ENCODE measurements around the gene BLTP3B. TPM values are rescaled to one million over a fixed set of nuclear protein-coding genes. Genes with fewer than 3 reads are reported as not detected.

Gene BLTP3B
- total RNA-seq, 1 donor from 2014 or later = 19.0 TPM

DNA sequence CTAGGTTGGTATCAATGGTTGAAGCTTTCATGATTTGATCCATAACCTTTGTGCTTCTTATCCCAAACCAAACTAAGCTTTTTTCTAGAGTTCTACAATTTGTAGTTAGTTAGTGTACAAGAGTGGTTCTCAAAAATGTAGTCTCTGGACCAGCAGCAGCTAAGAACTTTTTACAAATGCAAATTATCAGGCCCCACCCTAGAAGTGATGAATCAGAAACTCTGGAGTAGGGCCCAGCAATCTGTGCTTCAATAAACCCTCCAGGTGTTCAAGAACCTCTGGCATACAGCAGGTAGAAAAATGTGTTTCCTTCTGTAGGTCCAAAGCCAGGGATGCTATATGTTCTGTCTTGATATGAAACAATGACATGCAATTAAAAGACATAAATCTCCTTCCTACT lies 31.8 kb upstream of the BLTP3B start:
- TF ChIP-seq, protein P1, sequence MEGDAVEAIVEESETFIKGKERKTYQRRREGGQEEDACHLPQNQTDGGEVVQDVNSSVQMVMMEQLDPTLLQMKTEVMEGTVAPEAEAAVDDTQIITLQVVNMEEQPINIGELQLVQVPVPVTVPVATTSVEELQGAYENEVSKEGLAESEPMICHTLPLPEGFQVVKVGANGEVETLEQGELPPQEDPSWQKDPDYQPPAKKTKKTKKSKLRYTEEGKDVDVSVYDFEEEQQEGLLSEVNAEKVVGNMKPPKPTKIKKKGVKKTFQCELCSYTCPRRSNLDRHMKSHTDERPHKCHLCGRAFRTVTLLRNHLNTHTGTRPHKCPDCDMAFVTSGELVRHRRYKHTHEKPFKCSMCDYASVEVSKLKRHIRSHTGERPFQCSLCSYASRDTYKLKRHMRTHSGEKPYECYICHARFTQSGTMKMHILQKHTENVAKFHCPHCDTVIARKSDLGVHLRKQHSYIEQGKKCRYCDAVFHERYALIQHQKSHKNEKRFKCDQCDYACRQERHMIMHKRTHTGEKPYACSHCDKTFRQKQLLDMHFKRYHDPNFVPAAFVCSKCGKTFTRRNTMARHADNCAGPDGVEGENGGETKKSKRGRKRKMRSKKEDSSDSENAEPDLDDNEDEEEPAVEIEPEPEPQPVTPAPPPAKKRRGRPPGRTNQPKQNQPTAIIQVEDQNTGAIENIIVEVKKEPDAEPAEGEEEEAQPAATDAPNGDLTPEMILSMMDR (conservative IDR thresholded peaks at IDR 0.05) = no peak
- Mint-ChIP-seq H3K27ac (ENCODE audit: unreplicated experiment) (no peak overlapping the region), H3K4me3 (no peak overlapping the region), H3K4me1 (peaks cover 3% of the 10 kb centered on the region), H3K36me3 (ENCODE audit: low read depth) (no peaks in the 10 kb centered on the region), H3K9me3 (no peaks in the 10 kb centered on the region), H3K27me3 (ENCODE audit: low read depth) (no peaks in the 10 kb centered on the region)
- no peak for DNase-seq (ENCODE audit: low read depth, low spot score)

DNA sequence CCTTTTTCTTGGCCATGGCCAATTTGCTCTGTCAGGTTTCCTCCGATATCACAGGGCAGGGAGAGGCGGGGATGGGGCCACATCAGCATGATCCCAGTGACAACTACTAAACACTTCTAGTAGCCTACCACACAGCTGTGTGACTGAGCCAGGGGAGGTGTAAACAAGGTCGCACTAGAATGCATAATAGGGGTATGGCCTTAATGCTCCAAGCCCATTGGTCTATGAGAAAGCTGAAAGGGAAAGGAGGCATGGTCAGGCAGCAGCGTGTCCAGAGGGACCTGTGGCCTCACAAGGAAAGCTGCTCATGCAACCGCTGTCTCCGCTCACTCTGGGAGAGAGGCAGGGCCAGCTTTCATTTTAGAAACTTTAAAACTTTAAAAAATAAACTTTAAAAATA lies 30.4 kb upstream of the BLTP3B start:
- TF ChIP-seq, protein P1 (conservative IDR thresholded peaks at IDR 0.05) = no peak
- no peak for DNase-seq (ENCODE audit: low read depth, low spot score)
- Mint-ChIP-seq H3K27me3 (ENCODE audit: low read depth) (no peaks in the 10 kb centered on the region), H3K4me1 (peaks cover 3% of the 10 kb centered on the region), H3K9me3 (no peaks in the 10 kb centered on the region), H3K27ac (ENCODE audit: unreplicated experiment) (no peak overlapping the region), H3K4me3 (no peak overlapping the region), H3K36me3 (ENCODE audit: low read depth) (no peaks in the 10 kb centered on the region)

DNA sequence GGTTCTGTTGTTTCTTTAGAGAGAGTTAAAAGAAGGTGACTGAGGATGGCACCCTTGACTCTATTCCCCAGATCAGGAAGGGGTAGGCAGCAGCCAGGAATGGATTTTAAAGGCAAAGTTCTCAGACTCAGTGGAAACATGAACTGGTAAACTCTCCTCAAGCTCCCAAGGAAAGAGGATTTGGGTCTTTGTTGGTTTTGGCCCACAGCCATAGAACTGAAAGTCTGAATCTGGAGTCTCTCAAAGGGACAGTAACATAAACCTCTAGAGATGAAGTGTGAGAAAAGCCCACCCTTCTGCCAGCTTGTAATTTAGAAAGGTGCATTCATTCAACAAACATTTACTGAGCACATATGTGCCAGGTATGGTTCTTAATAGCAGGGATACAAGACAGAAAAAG lies 28.6 kb upstream of the BLTP3B start:
- H3K4me3 Mint-ChIP-seq = no peak overlapping the region
- no peaks in the 10 kb centered on the region for H3K36me3 Mint-ChIP-seq (ENCODE audit: low read depth)
- H3K27me3 Mint-ChIP-seq (ENCODE audit: low read depth) = no peaks in the 10 kb centered on the region
- H3K27ac Mint-ChIP-seq (ENCODE audit: unreplicated experiment) = no peak overlapping the region
- peaks cover 3% of the 10 kb centered on the region for H3K4me1 Mint-ChIP-seq
- TF ChIP-seq, protein P1 (conservative IDR thresholded peaks at IDR 0.05) = no peak
- no peak for DNase-seq (ENCODE audit: low read depth, low spot score)
- H3K9me3 Mint-ChIP-seq = no peaks in the 10 kb centered on the region

DNA sequence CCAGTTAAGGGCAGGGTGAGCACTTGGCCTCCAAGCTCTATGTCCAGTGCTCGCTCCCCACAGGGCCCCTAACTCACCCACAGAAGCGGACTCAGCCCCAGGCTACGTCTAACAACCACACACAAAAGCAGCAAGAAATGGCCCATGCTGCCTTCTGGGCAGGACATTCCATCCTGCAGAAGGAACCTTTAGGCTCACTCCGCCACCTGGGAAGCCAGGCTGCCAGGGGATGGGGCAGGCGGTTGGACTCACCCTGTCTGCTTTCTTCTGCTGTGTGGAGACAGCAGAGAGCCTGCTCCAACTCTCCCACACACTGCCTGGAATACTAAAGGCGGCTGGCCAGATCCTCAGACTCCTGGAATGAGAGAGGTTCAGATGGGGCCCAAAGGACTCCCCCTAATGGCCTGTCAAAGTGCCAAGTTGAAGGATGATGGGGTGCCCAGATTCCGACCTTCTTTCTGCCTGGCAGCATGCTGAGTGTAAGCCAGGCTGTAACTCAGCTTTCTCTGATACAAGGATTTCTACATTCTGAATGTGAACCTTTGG lies 27.7 kb upstream of the BLTP3B start:
- Mint-ChIP-seq H3K27ac (ENCODE audit: unreplicated experiment) (no peak overlapping the region), H3K36me3 (ENCODE audit: low read depth) (no peaks in the 10 kb centered on the region), H3K27me3 (ENCODE audit: low read depth) (no peaks in the 10 kb centered on the region), H3K9me3 (no peaks in the 10 kb centered on the region), H3K4me1 (peaks cover 3% of the 10 kb centered on the region), H3K4me3 (no peak overlapping the region)
- no peak for DNase-seq (ENCODE audit: low read depth, low spot score)
- TF ChIP-seq, protein P1 (conservative IDR thresholded peaks at IDR 0.05) = no peak

DNA sequence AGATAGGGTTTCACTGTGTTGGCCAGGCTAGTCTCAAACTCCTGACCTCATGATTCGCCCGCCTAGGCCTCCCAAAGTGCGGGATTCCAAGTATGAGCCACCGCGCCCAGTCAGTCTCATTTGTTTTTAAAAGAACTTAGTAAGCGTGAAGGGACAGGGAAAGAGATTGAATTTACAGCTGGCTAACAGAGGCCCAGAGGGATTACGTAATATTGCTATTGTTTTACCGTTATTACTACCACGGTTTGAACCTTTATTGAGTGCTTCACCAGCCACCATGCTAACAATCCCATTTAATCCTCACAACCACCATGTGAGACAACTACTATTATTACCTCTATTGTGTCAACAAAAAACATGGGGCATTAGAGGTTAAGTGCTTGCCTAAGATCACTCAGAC lies 26.7 kb upstream of the BLTP3B start:
- H3K4me1 Mint-ChIP-seq = peaks cover 5% of the 10 kb centered on the region
- DNase-seq (ENCODE audit: low read depth, low spot score) = no peak
- no peak overlapping the region for H3K27ac Mint-ChIP-seq (ENCODE audit: unreplicated experiment)
- no peak overlapping the region for H3K4me3 Mint-ChIP-seq
- H3K27me3 Mint-ChIP-seq (ENCODE audit: low read depth) = no peaks in the 10 kb centered on the region
- TF ChIP-seq, protein P1 (conservative IDR thresholded peaks at IDR 0.05) = no peak
- no peaks in the 10 kb centered on the region for H3K36me3 Mint-ChIP-seq (ENCODE audit: low read depth)
- no peaks in the 10 kb centered on the region for H3K9me3 Mint-ChIP-seq

Measured in neural crest cell (in vitro differentiated cells).